ENCODE measurements around the gene HDAC4. TPM values are rescaled to one million over a fixed set of nuclear protein-coding genes. Genes with fewer than 3 reads are reported as not detected.

HDAC4 gene
- total and polyA plus RNA-seq, 9 donors = 7.0 to 74.0 (median 46.3) TPM

DNA sequence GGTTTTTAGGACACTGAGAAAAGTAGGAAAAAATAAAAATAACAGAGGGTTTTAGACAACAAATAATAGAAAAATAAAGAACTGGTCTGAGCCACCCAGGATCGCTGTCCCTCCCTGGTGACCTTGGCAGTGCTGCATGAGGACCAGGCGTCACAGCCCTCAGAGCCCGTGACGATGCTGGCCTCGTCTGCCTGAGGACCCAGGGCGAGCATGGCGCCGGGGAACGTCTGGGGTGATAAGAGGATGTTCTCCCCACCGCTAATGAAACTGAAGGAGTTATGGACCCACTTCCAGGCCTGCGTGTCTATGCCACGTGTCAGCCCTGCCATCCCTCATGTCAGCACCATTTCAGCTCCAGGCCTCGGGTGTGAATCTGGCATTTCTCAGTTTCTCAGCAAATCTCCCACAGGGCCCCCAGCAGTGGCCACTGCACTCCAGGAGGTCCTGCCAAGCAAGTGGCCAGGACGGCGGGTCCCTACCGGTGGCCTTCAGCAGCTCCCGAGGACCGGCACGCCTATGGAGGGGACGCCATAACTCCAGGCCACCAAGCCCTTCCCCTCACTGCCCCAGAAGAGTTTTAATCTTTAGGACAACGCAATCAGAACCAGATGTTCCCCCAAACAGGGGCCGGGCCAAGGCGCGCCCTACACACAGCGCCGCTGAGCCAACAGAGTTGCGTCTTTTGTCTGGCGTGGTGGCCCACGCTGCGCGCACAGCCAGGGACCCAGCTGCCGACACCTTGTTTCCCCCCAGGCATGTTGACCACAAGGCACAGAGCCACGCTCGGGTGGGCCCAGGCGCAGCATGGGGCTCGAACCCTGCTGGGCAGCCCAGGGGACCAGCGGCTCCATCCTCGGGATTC, 373.2 kb downstream of the HDAC4 start:
- Histone ChIP-seq H3K9me3 (no peaks in the 10 kb centered on the region), H3K36me3 (no peaks in the 10 kb centered on the region), H3K27me3 (no peaks in the 10 kb centered on the region), H3K4me1 (ENCODE audit: insufficient read depth) (peaks cover 2% of the 10 kb centered on the region), H3K27ac (no peak overlapping the region), H3K4me3 (no peak overlapping the region)
- intact Hi-C loops (cut with DNase I) = no loop called here
- DNase-seq = peak in 1 of 5 donors; percentile 27
- 88 to 93% (median 89%) methylated on average over 38 of the region's 38 CpGs for WGBS, 3 donors
- TF ChIP-seq POLR2A (IDR thresholded peaks at IDR 0.05) = no peak
- TF ChIP-seq, protein P1, sequence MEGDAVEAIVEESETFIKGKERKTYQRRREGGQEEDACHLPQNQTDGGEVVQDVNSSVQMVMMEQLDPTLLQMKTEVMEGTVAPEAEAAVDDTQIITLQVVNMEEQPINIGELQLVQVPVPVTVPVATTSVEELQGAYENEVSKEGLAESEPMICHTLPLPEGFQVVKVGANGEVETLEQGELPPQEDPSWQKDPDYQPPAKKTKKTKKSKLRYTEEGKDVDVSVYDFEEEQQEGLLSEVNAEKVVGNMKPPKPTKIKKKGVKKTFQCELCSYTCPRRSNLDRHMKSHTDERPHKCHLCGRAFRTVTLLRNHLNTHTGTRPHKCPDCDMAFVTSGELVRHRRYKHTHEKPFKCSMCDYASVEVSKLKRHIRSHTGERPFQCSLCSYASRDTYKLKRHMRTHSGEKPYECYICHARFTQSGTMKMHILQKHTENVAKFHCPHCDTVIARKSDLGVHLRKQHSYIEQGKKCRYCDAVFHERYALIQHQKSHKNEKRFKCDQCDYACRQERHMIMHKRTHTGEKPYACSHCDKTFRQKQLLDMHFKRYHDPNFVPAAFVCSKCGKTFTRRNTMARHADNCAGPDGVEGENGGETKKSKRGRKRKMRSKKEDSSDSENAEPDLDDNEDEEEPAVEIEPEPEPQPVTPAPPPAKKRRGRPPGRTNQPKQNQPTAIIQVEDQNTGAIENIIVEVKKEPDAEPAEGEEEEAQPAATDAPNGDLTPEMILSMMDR (IDR thresholded peaks at IDR 0.05) = no peak
- no peak for TF ChIP-seq EP300 (IDR thresholded peaks at IDR 0.05)

GRCh38 chr2:239026711-239027361, 374.0 kb downstream of the HDAC4 start:
- Histone ChIP-seq H3K4me1 (ENCODE audit: insufficient read depth) (peaks cover 2% of the 10 kb centered on the region), H3K27ac (no peak overlapping the region), H3K9me3 (no peaks in the 10 kb centered on the region), H3K27me3 (no peaks in the 10 kb centered on the region), H3K36me3 (no peaks in the 10 kb centered on the region), H3K4me3 (no peak overlapping the region)
- WGBS, 3 donors = 58 to 80% (median 66%) methylated on average over 25 of the region's 25 CpGs
- TF ChIP-seq POLR2A (IDR thresholded peaks at IDR 0.05) (no peak), EP300 (IDR thresholded peaks at IDR 0.05) (no peak)
- TF ChIP-seq, protein P1 (IDR thresholded peaks at IDR 0.05) = no peak
- intact Hi-C loops (cut with DNase I) = no loop called here
- DNase-seq = no peak

- H3K27ac ChIP-seq = no peak overlapping the region
- H3K4me3 ChIP-seq = no peak overlapping the region
- H3K36me3 ChIP-seq = no peaks in the 10 kb centered on the region
- peaks cover 2% of the 10 kb centered on the region for H3K4me1 ChIP-seq (ENCODE audit: insufficient read depth)
- intact Hi-C loops (cut with DNase I) = no loop called here
- no peaks in the 10 kb centered on the region for H3K27me3 ChIP-seq
- DNase-seq = peak in 1 of 5 donors; percentile 33
- TF ChIP-seq, protein P1 (IDR thresholded peaks at IDR 0.05) = no peak
- TF ChIP-seq EP300 (IDR thresholded peaks at IDR 0.05) = no peak
- no peak for TF ChIP-seq POLR2A (IDR thresholded peaks at IDR 0.05)
- no peaks in the 10 kb centered on the region for H3K9me3 ChIP-seq
- 72 to 85% (median 83%) methylated on average over 14 of the region's 14 CpGs for WGBS, 3 donors
These were observed 374.8 kb downstream of the HDAC4 start for GRCh38 chr2:239025951-239026461.

DNA sequence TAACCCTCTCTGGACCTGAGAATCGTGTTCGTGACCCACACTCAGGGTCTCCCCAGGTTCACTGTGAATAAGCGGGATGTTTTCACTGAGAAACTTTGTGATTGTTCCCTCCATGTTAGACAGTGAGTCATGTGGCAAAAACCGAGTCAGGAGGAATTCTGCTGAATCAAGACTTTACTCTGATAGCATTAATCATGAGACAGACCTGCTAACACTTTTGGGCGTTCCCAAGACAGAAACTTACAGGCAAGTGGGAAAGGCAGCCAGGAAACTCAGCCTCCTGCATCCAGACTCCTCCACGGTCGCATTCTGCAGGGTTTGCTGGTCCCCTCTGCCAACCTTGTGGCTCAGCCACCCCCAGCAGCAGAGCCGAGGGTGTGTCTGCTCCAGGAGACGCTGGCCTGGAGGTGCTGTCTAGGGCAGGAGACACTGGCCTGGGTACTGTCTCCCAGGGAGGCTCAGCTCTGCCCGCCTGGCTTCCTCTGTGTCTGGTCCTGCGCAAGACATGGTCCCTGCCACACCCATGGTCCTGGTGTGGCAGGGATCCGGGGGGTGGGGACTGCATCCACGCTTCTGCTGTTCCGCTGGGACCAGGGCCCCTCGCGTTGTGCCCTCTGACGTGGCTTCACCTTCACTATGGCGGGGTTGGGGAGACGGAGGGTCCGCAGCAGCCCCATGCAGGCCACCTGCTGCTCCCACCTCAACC, 375.6 kb downstream of the HDAC4 start:
- Histone ChIP-seq H3K4me3 (no peak overlapping the region), H3K36me3 (no peaks in the 10 kb centered on the region), H3K27ac (no peak overlapping the region), H3K27me3 (no peaks in the 10 kb centered on the region), H3K9me3 (no peaks in the 10 kb centered on the region), H3K4me1 (ENCODE audit: insufficient read depth) (peaks cover 2% of the 10 kb centered on the region)
- peak in 1 of 5 donors; percentile 37 for DNase-seq
- 68 to 73% (median 73%) methylated on average over 20 of the region's 20 CpGs for WGBS, 3 donors
- intact Hi-C loops (cut with DNase I) = no loop called here
- TF ChIP-seq, protein P1 (IDR thresholded peaks at IDR 0.05) = no peak
- TF ChIP-seq EP300 (IDR thresholded peaks at IDR 0.05) = no peak
- no peak for TF ChIP-seq POLR2A (IDR thresholded peaks at IDR 0.05)
